Muscle of leg (tissue), 11 donors: ENCODE measurements around the gene PSMF1. TPM values are rescaled to one million over a fixed set of nuclear protein-coding genes. Genes with fewer than 3 reads are reported as not detected.
A peak's percentile ranks its signal among the peaks of the same experiment; 100 is the strongest.

Source experiments
- DNase-seq: peaks from one replicate; pipeline ENCODE4 v3.0.0; 2013
- H3K27ac ChIP-seq: one replicate; pipeline ENCODE4 v1.5.1; 2013; ENCODE audit warnings: mild to moderate bottlenecking, low read length, control low read depth
- H3K27me3 ChIP-seq: one replicate; pipeline ENCODE4 v1.6.1; 2013; ENCODE audit warnings: low read length; ENCODE audit not compliant: control insufficient read depth, insufficient read depth
- H3K36me3 ChIP-seq: one replicate; pipeline ENCODE4 v1.6.1; 2013; ENCODE audit warnings: low read length; ENCODE audit not compliant: control insufficient read depth, insufficient read depth
- H3K4me1 ChIP-seq: one replicate; pipeline ENCODE4 v1.6.1; 2013; ENCODE audit warnings: low read length; ENCODE audit not compliant: control insufficient read depth, insufficient read depth
- H3K4me3 ChIP-seq: one replicate; pipeline ENCODE4 v1.5.1; 2013; ENCODE audit warnings: low read length, control low read depth
- H3K9me3 ChIP-seq: replicated peaks from 2 replicates; pipeline ENCODE4 v1.6.1; 2013; ENCODE audit warnings: low read depth, low read length; ENCODE audit not compliant: control insufficient read depth
- WGBS: methylation state at CpG from one replicate; pipeline ENCODE4 v1.1.5; 2013; ENCODE audit warnings: missing lambda C conversion rate; ENCODE audit not compliant: insufficient coverage; 5-methylcytosine and 5-hydroxymethylcytosine counted together
- polyA plus RNA-seq, 8 donors: library from polyadenylated mRNA; unstranded; fragments of 120-200 nt; gene quantifications; one replicate each; pipeline versions ENCODE4 v1.2.1 to v1.2.3, GENCODE V29; 2013; ENCODE audit warnings: inconsistent platforms in 1 of 8, low replicate concordance in 1 of 8; ENCODE audit not compliant: insufficient read length in 8 of 8, insufficient read depth in 1 of 8
- total RNA-seq: library from RNA; stranded (reverse); fragments of 120-200 nt; gene quantifications from one replicate; pipeline ENCODE4 v1.2.4, GENCODE V29; 2013

Gene PSMF1
- total and polyA plus RNA-seq, 9 donors: 25.3 to 117 (median 98.9) TPM

- WGBS: 1% methylated on average over 73 of the region's 76 CpGs
- Histone ChIP-seq H3K27ac (no peak within 1 kb of the TSS), H3K36me3 (no peaks in the 10 kb centered on the region), H3K27me3 (peaks cover 41% of the 10 kb centered on the region), H3K4me3 (peak within 1 kb of the TSS; percentile 26), H3K4me1 (peaks cover 4% of the 10 kb centered on the region), H3K9me3 (no peaks in the 10 kb centered on the region)
- no peak for DNase-seq
Measured at GRCh38 chr20:1184638-1185315, 66.4 kb downstream of the PSMF1 start, which contains the start of gene TMEM74B. TMEM74B (minus strand) TSS chr20:1184981; CDS start chr20:1183801, 1,180 bp downstream.

- WGBS: 0% methylated on average over 13 of the region's 54 CpGs
- H3K9me3 ChIP-seq: no peaks in the 10 kb centered on the region
- no peak for DNase-seq
- H3K36me3 ChIP-seq: no peaks in the 10 kb centered on the region
- H3K4me3 ChIP-seq: peak overlapping the region; percentile 26
- peaks cover 4% of the 10 kb centered on the region for H3K4me1 ChIP-seq
- no peak overlapping the region for H3K27ac ChIP-seq
- peaks cover 41% of the 10 kb centered on the region for H3K27me3 ChIP-seq
Measured at GRCh38 chr20:1185316-1185741, 66.9 kb downstream of the PSMF1 start.

- peak overlapping the region; percentile 26 for H3K4me3 ChIP-seq
- no peaks in the 10 kb centered on the region for H3K9me3 ChIP-seq
- H3K27me3 ChIP-seq: peaks cover 41% of the 10 kb centered on the region
- no peak overlapping the region for H3K27ac ChIP-seq
- WGBS: 0% methylated on average over 10 of the region's 20 CpGs
- H3K4me1 ChIP-seq: peaks cover 4% of the 10 kb centered on the region
- DNase-seq: peak; percentile 35
- no peaks in the 10 kb centered on the region for H3K36me3 ChIP-seq
Measured at GRCh38 chr20:1185790-1186334, 67.5 kb downstream of the PSMF1 start.

GRCh38 chr20:1186367-1186991 is 68.1 kb downstream of the PSMF1 start:
- peaks cover 41% of the 10 kb centered on the region for H3K27me3 ChIP-seq

GRCh38 chr20:1187605-1188171 is 69.3 kb downstream of the PSMF1 start:
- H3K4me1 ChIP-seq: peaks cover 4% of the 10 kb centered on the region
- peak overlapping the region; percentile 65 for H3K27ac ChIP-seq
- DNase-seq: peak; percentile 37
- H3K9me3 ChIP-seq: no peaks in the 10 kb centered on the region
- H3K27me3 ChIP-seq: peaks cover 35% of the 10 kb centered on the region
- no peaks in the 10 kb centered on the region for H3K36me3 ChIP-seq
- no peak overlapping the region for H3K4me3 ChIP-seq
- 49% methylated on average over 4 of the region's 4 CpGs for WGBS

More at GRCh38 chr20:1186367-1186991, 68.1 kb downstream of the PSMF1 start:
- H3K9me3 ChIP-seq: no peaks in the 10 kb centered on the region
- H3K4me3 ChIP-seq: no peak overlapping the region
- H3K36me3 ChIP-seq: no peaks in the 10 kb centered on the region
- DNase-seq: no peak
- 84% methylated on average over 9 of the region's 13 CpGs for WGBS
- H3K4me1 ChIP-seq: peaks cover 4% of the 10 kb centered on the region
- H3K27ac ChIP-seq: peak overlapping the region; percentile 10

- H3K27me3 ChIP-seq: peaks cover 32% of the 10 kb centered on the region
- H3K36me3 ChIP-seq: no peaks in the 10 kb centered on the region
- no peak for DNase-seq
- no peak overlapping the region for H3K4me3 ChIP-seq
- peaks cover 4% of the 10 kb centered on the region for H3K4me1 ChIP-seq
- no CpG with 5 or more reads among the region's 1 CpG for WGBS
- no peaks in the 10 kb centered on the region for H3K9me3 ChIP-seq
- peak overlapping the region; percentile 35 for H3K27ac ChIP-seq
Measured at GRCh38 chr20:1188347-1188746, 69.9 kb downstream of the PSMF1 start.

- Histone ChIP-seq H3K9me3 (no peaks in the 10 kb centered on the region), H3K27ac (no peak overlapping the region), H3K4me1 (peaks cover 4% of the 10 kb centered on the region), H3K4me3 (no peak overlapping the region), H3K36me3 (no peaks in the 10 kb centered on the region), H3K27me3 (peaks cover 17% of the 10 kb centered on the region)
- WGBS: 71% methylated on average over 1 of the region's 1 CpG
- DNase-seq: no peak
Measured at GRCh38 chr20:1189827-1190226, 71.4 kb downstream of the PSMF1 start.

GRCh38 chr20:1190847-1191246 is 72.4 kb downstream of the PSMF1 start:
- no peak overlapping the region for H3K27ac ChIP-seq
- H3K4me1 ChIP-seq: peaks cover 3% of the 10 kb centered on the region
- 77% methylated on average over 3 of the region's 3 CpGs for WGBS
- no peak for DNase-seq
- H3K9me3 ChIP-seq: no peaks in the 10 kb centered on the region
- H3K36me3 ChIP-seq: no peaks in the 10 kb centered on the region
- peaks cover 12% of the 10 kb centered on the region for H3K27me3 ChIP-seq
- H3K4me3 ChIP-seq: no peak overlapping the region

GRCh38 chr20:1191299-1191698 is 72.9 kb downstream of the PSMF1 start:
- WGBS: no CpG with 5 or more reads among the region's 3 CpGs
- Histone ChIP-seq H3K27ac (no peak overlapping the region), H3K4me3 (no peak overlapping the region), H3K27me3 (peaks cover 8% of the 10 kb centered on the region), H3K36me3 (no peaks in the 10 kb centered on the region), H3K9me3 (no peaks in the 10 kb centered on the region), H3K4me1 (no peaks in the 10 kb centered on the region)
- DNase-seq: no peak

- WGBS: no CpG with 5 or more reads among the region's 1 CpG
- H3K9me3 ChIP-seq: no peaks in the 10 kb centered on the region
- H3K27ac ChIP-seq: no peak overlapping the region
- no peaks in the 10 kb centered on the region for H3K36me3 ChIP-seq
- no peak overlapping the region for H3K4me3 ChIP-seq
- no peaks in the 10 kb centered on the region for H3K27me3 ChIP-seq
- no peaks in the 10 kb centered on the region for H3K4me1 ChIP-seq
- no peak for DNase-seq
Measured at GRCh38 chr20:1195226-1195625, 76.8 kb downstream of the PSMF1 start.
